LNCAP (cell line): ENCODE results near the gene IMPA2.

ENCODE experiments used
- CTCF ChIP-seq: fragments of 450-650 bp; IDR thresholded peaks from 2 replicates; pipeline ENCODE4 v1.5.1; 2017; ENCODE audit warnings: mild to moderate bottlenecking

Gene IMPA2

DNA sequence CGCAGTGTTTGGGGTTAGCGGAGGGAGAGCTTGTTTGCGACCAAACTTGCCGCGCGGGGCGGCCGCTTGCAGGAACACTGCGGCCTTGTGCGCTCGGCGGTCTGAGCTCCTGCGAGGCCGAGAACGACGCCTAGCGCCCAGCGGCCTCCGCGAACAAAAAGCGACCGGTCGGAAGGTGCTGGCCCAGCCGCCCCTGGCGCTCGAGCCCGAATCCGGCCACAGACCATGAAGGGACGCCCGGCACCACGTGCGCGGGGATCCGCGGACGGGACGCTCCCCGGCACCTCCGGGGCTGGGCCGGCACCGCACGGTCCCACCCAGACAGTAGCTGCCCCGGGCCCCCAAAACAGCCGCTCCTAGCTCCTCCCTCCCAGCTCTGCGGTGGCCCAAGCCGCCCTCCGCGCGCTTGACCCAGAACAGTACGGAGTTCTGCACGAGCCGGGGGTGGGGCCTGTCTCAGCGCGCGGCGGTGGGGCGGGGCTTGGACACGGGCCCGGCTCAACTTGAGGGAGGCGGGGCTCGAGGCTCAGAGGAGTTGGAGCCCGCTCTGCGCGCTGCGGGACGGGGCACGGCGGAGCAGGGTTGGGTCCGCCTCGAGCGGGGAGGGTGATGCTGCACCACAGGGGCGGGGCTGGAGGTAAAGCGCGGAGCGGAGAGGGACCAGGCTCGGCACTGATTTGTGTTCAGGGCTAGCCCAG, 664 bp upstream of the IMPA2 start:
- TF ChIP-seq CTCF = no peak; the same call in 1 of the 2 replicates

- TF ChIP-seq CTCF = no peak
Measured at GRCh38 chr18:11981543-11982366, 448 bp downstream of the IMPA2 start.

- TF ChIP-seq CTCF = no peak
Measured at GRCh38 chr18:11982981-11983380, 1.7 kb downstream of the IMPA2 start.

GRCh38 chr18:11983592-11983991, 2.3 kb downstream of the IMPA2 start:
- TF ChIP-seq CTCF = no peak

DNA sequence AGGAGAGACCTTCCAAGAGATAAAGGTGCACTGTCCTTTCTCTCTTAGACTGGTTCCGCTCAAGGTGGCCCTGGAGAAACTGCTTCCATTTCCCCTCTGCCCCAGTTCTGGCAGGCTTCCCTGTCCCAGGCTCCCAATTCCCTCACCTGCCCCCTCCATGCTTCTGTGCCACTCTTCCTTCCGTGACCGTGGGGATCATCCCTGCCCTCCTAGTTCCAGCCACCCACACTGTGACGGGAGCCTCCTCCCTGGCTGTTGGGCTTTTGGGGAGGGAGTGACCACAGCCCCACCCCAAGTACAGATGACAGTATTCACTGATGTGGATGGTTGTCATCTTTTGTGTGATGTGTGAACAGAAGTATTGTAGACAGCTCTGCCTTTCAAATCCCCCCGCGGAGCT, 2.8 kb downstream of the IMPA2 start:
- no peak for TF ChIP-seq CTCF

- no peak for TF ChIP-seq CTCF
Measured at GRCh38 chr18:11985586-11985985, 4.3 kb downstream of the IMPA2 start.

- TF ChIP-seq CTCF = no peak
Measured at GRCh38 chr18:11986061-11986460, 4.8 kb downstream of the IMPA2 start.
